Renal pelvis (tissue), 3 donors: ENCODE measurements around the gene FAM136A. TPM values are rescaled to one million over a fixed set of nuclear protein-coding genes. Genes with fewer than 3 reads are reported as not detected.

Source experiments
- polyA plus RNA-seq, 3 donors: library from polyadenylated mRNA; unstranded; fragments of 120-200 nt; gene quantifications; one replicate each; pipeline ENCODE4 v1.2.1, GENCODE V29; 2013; ENCODE audit not compliant: insufficient read length in 3 of 3

FAM136A gene
- polyA plus RNA-seq, 3 donors, result 72.8 to 82.2 (median 77.4) TPM

Other genes starting within 250 kb of the FAM136A start
- 100 to 1,000 TPM; 271 to 339 (median 313) TPM for gene PCBP1, start 214.6 kb downstream of the FAM136A start, polyA plus RNA-seq
- 10 to 100 TPM; 16.3 to 17.6 (median 16.9) TPM for gene C2orf42, start 111.0 kb downstream of the FAM136A start, polyA plus RNA-seq
- gene TIA1, start 53.4 kb downstream of the FAM136A start, polyA plus RNA-seq, result 100 to 1,000 TPM; 414 to 568 (median 538) TPM
- gene PCYOX1, start 43.9 kb downstream of the FAM136A start, polyA plus RNA-seq, result 10 to 100 TPM; 57.8 to 82.1 (median 72.7) TPM
- 100 to 1,000 TPM; 123 to 157 (median 128) TPM for gene SNRPG, start 8.3 kb downstream of the FAM136A start, polyA plus RNA-seq